H4 (cell line): ENCODE measurements around the gene VRK3. TPM values are rescaled to one million over a fixed set of nuclear protein-coding genes. Genes with fewer than 3 reads are reported as not detected.

Experiments
- DNase-seq: peaks from one replicate; pipeline ENCODE4 v3.0.0-alpha.2; 2015; ENCODE audit warnings: low spot score
- total RNA-seq: library from RNA; depleted of rRNA; stranded (reverse); fragments of >200 nt; shearing (Covaris generic); gene quantifications from 2 replicates; pipeline ENCODE4 v1.2.3, GENCODE V29; 2014; rRNA removed

VRK3 gene
- total RNA-seq, 1 experiment from 2014 or later, result 35.6 TPM

- DNase-seq, result no peak
Observed at GRCh38 chr19:49930483-49931011, 94.6 kb downstream of the VRK3 start.

DNA sequence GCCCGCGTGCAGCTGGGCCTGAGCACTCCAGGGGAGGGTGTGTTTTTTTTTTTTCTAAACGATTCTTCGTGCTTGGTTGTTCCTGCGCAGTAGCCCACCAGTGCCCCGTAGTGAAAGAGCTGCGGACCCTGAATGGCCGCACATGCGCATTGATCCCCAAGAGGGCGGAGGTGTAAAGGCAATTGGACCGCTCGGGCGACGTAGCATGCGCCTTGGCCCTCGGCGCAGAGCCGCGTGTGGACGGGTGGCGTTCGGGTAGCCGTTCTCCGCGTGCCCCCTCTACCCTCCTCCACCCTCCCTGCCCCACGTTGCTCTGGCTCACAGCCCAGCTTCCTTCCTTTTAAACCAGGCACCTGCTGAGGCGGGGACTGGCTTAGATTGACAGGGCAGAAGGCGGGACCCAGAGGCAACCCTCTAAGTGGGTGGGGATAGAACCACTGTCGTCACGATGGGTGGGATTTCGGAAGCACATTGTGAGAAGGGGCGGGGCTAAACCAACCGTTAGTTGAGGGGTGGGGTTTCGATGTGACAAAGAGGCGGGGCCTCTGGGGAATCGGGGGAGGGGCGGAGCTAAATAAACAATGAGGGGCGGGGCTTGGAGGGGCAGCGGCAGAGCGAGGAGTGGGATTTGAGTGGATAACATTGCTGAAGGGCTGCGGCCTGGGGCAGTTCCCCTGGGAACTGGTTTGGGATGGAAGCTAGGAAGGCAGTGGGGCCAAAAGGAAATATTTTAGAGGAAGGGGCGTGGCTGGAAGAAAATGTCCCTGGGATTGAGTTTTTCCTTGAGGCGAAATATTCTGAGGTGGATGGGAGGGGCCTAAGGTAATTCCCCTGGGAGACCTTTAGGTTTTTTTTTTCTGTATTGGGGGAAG, 95.3 kb downstream of the VRK3 start:
- peak; percentile 96 for DNase-seq

DNA sequence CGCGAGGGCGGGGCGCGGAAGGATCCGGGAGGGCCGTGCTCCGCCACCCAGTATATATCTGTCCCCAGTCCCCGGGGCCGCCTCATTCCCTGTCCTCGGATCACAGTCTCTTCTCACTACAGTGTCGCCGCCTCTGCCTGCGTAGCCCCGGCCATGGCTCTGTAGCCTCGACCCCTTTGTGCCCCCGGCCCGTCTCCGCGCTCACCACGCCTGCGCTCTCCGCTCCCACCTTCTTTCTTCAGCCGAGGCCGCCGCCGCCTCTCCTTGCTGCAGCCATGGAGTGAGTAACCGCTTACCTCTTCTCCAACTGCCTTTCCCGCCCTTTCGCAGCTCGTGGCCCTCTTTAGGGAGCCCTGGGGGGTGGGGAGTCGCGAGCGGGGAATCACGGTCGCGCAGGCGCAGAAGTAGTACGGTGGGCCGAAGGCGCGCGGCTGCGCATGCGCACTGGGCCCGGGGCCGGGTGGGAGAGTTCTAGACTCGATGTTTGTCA, 96.0 kb downstream of the VRK3 start, which contains the start of the genes ATF5 and NUP62:
TSS of gene ATF5 (plus strand) at position 85 of the 490 bp plus-strand sequence. CDS start 1,646 bp downstream, outside the sequence.
TSS of gene NUP62 (minus strand) at position 384 of the 490 bp plus-strand sequence. CDS start 19,697 bp downstream, outside the sequence.
- DNase-seq, result peak; percentile 87

DNA sequence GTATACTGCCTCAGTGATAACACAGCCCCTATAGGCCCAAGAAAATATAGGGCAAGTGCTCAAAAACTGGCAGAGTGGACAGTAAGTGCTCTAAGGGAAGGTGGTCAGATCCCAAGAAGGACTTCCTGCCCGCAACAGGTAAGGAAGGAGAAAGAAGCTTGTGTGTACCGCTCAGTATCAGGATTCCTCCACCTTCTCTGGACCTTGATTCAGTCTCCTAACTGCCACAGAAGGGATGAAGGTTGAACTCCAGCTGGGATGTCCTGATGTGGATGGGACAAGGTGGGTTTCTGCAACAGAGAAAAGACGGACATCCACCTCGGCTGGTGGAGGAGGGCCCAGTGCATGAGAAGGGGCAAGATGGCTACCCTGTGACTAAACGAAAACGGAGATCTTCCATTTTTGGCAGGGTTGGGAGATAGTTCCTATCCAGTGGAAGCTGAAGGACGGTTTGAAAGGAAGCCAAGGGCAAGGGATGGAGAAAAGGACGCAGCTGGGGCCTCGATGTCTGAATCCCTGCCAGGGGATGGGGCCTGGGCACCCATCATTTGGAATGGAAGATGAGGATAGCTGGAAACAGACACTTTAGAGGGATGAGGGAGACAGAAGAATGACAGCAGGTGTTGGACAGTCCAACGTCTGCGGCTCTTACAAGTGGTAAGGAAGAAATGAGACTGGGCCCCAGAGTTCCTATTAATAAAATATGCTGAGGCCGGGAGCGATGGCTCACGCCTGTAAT, 97.5 kb downstream of the VRK3 start:
- no peak for DNase-seq

- no peak for DNase-seq
Observed at GRCh38 chr19:49926515-49926914, 98.7 kb downstream of the VRK3 start.

Other genes with a start within 250 kb of the VRK3 start
- 26.2 and 31.7 TPM in 2 replicates for gene FUZ, start 212.1 kb downstream of the VRK3 start, total RNA-seq
- gene MED25, start 207.1 kb downstream of the VRK3 start, total RNA-seq, result 16.1 TPM in 2 replicates
- 99.9 and 101 TPM in 2 replicates for gene PTOV1, start 174.2 kb downstream of the VRK3 start, total RNA-seq
- gene PNKP, start 157.8 kb downstream of the VRK3 start, total RNA-seq, result 20.5 and 22.7 TPM in 2 replicates
- gene AKT1S1, start 148.0 kb downstream of the VRK3 start, total RNA-seq, result 12.8 and 13.4 TPM in 2 replicates
- gene TBC1D17, start 147.7 kb downstream of the VRK3 start, total RNA-seq, result 2.6 and 6.8 TPM in 2 replicates
- gene IL4I1, start 128.5 kb downstream of the VRK3 start, total RNA-seq, result 0.15 TPM in 1 of 2 replicates, not detected in the other
- 16.0 and 19.0 TPM in 2 replicates for gene ATF5, start 96.2 kb downstream of the VRK3 start, total RNA-seq
- gene NUP62, start 95.9 kb downstream of the VRK3 start, total RNA-seq, result 52.1 and 62.4 TPM in 2 replicates
- not detected in 2 replicates for gene SIGLEC11, start 64.2 kb downstream of the VRK3 start, total RNA-seq
- gene ZNF473, start 633 bp upstream of the VRK3 start, total RNA-seq, result 15.8 and 17.4 TPM in 2 replicates
- gene IZUMO2, start 137.9 kb upstream of the VRK3 start, total RNA-seq, result not detected in 2 replicates
- gene MYH14, start 178.2 kb upstream of the VRK3 start, total RNA-seq, result 3.2 and 3.8 TPM in 2 replicates